ENCODE results near the gene PSMD9.

DNA sequence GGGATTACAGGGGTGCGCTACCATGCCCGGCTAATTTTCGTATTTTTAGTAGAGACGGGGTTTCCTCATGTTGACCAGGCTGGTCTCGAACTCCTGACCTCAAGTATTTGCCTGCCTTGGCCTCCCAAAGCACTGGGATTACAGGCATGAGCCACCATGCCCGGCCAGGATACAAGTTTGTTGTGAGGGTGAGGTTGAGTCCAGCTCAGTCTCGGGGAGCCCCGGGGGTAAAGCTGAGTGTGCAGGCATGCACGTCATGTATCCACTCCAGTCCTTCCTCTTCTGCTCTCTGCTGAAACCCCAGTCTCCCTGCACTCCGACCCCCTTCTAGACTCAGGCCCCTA lies 30.3 kb upstream of the PSMD9 start:
- TF ChIP-seq, protein P1, sequence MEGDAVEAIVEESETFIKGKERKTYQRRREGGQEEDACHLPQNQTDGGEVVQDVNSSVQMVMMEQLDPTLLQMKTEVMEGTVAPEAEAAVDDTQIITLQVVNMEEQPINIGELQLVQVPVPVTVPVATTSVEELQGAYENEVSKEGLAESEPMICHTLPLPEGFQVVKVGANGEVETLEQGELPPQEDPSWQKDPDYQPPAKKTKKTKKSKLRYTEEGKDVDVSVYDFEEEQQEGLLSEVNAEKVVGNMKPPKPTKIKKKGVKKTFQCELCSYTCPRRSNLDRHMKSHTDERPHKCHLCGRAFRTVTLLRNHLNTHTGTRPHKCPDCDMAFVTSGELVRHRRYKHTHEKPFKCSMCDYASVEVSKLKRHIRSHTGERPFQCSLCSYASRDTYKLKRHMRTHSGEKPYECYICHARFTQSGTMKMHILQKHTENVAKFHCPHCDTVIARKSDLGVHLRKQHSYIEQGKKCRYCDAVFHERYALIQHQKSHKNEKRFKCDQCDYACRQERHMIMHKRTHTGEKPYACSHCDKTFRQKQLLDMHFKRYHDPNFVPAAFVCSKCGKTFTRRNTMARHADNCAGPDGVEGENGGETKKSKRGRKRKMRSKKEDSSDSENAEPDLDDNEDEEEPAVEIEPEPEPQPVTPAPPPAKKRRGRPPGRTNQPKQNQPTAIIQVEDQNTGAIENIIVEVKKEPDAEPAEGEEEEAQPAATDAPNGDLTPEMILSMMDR (IDR thresholded peaks at IDR 0.05 in 8 of 11, conservative IDR thresholded peaks at IDR 0.05 in 3 of 11) = no peak
- TF ChIP-seq POLR2AphosphoS5 (IDR thresholded peaks at IDR 0.05) = no peak
- TF ChIP-seq POLR2A (IDR thresholded peaks at IDR 0.05) = no peak
